Cortex of kidney (tissue), 1 donor: ENCODE data around the gene IRAK1.

Experiments used
- DNase-seq: peaks from one replicate; lab custom pipeline; 2025; lab: John Stamatoyannopoulos, UW

The IRAK1 gene

GRCh38 chrX:154040863-154041262, 21.2 kb upstream of the IRAK1 start:
- no peak for DNase-seq

DNA sequence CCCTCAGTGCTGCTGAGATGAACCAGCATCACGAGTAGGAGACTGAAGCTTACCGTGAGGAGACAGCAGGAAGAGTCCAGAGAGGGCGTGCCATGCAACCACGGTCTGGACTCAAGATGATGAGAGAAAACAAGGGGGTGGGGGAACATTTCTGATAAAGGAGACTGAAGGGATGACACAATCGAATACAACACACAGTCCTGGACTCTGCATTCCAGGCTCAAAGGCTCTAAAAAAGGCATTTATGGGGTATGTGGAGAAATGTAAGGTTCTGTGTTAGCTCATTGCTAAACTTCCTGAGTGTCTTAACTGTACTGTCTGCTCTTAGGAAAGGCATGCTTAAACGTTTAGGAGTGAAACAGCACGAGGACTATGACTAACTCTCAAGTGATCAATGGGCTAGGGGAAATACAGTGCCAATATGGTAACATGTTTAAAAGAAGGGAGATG, 20.6 kb upstream of the IRAK1 start:
- DNase-seq, result no peak

DNA sequence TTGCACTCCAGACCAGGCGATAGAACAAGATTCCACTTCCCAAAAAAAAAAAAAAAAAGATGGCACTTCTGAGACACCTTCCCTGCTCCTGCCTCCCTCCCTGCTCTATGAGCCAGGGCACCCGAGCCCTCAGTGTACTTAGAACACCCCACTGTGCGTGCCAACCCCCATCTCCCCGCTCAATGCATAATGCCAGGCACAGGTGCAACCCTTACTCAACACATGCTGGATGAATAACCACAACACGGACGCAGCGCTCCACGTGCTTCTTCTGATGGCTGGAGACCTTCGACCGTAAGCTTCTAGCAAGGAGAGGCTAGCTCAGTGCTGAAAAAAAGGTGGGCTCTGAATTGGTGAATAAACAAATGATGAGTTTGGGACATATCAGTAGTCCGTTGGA, 19.9 kb upstream of the IRAK1 start:
- DNase-seq, result no peak

DNA sequence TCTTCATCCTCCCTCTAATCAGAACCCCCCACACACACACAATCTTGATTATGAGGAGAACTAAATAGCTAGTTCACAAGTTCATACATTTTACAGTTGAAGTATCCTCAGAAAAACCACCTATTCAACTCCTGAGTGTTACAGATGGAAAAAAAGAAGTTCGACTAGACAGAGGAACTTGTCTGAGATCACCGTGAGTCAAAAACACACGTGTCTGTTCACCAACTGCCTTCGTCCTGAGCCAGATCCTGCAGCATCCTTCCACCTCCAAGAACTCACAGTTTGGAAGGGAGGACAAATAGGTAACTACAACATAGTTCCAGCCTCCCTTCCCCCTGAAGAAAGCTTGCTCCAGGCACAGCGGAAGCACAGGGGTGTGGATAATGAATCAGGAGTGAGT, 19.0 kb upstream of the IRAK1 start:
- no peak for DNase-seq

- DNase-seq, result no peak
These were observed 18.1 kb upstream of the IRAK1 start for GRCh38 chrX:154037754-154038153.

DNA sequence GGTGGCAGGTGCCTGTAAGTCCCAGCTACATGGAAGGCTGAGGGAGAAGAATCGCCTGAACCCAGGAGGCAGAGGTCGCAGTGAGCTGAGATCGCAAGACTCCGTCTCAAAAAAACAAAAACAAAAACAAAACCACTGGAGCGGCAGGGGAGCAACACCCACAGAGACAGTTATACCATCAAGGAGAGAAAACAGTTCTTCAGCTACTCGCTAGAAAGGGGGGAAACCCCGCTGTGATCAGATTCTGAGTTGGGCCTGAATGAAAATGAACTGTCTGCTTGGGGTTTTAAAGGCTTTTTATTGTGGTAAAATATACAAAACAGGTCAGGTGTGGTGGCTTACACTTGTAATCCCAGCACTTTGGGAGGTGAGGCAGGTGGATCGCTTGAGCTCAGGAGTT, 16.8 kb upstream of the IRAK1 start:
- DNase-seq, result no peak

GRCh38 chrX:154033848-154034247, 14.1 kb upstream of the IRAK1 start:
- no peak for DNase-seq

- no peak for DNase-seq
These were observed 13.0 kb upstream of the IRAK1 start for GRCh38 chrX:154032653-154033052.

GRCh38 chrX:154032160-154032559, 12.5 kb upstream of the IRAK1 start:
- DNase-seq, result no peak

DNA sequence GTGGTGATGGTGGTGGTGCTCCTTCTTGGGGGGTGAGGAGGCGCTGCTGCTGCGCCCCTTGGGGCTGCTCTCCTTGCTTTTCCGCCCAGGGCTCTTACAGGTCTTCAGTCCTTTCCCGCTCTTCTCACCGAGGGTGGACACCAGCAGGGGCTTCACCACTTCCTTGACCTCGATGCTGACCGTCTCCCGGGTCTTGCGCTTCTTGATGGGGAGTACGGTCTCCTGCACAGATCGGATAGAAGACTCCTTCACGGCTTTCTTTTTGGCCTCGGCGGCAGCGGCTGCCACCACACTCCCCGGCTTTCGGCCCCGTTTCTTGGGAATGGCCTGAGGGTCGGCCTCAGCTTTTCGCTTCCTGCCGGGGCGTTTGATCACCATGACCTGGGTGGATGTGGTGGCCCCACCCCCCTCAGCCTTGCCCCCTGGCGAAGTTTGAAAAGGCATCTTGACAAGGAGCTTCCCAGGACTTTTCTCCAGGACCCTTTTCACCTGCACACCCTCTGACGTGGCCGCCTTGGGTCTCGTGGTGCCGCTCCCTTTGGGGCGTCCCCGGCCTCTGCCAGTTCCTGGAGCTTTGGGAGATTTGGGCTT, 11.1 kb upstream of the IRAK1 start:
- DNase-seq, result no peak

GRCh38 chrX:154030266-154030665, 10.6 kb upstream of the IRAK1 start:
- no peak for DNase-seq

DNA sequence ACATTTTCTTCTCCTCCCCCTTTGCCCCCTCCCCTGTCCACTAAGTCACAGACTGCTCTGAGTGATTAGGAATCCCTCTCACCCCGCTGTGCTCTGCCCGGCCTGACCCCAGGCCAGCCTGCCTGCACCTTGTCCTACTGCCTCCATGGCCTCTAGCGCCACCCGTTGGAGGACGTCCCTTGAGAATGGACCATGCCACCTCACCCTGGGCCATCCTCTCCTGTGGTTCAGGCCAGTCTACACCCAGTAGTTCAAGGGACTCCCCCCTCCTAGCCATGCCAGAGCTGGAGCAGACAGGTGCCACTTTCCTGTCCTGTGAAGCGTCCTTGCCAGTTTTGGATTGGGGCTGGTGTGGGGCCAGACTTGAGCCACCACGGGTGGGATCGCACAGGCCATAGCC, 9.7 kb upstream of the IRAK1 start:
- no peak for DNase-seq

DNA sequence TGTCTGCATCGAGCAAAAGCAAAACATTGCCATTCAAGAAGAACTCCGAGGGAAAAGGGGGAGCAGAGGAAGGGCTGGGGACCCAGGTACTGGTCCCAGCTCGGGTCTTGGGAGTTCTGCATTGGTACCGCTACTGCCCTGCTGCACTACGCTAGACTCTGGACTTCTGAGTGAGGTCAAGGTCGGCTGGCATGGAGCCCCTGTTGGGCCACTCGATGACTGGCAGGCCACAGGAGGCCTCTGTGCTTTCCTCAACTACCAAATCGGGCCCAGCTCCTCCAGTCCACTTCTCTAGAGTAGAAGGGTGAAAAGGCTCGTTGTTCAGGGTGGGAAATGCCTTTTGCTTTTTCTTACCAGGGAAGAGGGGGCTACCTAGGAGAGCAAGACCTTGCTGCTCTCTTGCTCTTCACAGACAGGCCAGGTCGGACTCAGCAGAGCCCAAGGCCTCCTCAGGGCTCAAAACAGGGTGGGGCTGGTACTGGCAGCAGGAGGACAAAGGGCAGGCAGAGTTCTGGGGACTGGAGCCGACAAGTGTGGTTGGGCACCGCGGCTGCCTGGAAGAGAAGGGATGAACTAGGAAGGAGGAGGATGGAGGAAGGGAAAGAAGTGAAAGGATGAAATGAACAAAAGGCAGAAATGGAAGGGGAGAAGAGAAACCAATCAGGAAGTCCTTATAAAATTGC, 8.9 kb upstream of the IRAK1 start:
- no peak for DNase-seq

DNA sequence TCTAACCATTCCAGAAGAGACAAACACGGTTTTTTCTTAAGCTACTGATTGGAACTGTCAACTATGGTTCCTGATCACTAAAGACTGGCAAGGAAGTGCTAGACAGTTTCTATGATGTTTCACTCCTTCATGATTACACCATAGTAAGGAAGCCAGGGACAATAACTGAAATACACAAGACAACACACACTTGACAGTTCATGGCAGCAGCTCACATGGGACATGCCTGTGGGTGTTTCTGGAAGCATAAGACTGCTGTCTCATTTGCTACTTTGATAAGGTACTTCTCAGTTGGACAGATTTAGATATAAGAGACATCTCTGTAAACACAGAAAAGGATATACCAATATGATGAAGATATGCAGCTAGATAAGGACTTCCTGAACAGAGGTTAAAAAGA, 8.3 kb upstream of the IRAK1 start:
- DNase-seq, result no peak

DNA sequence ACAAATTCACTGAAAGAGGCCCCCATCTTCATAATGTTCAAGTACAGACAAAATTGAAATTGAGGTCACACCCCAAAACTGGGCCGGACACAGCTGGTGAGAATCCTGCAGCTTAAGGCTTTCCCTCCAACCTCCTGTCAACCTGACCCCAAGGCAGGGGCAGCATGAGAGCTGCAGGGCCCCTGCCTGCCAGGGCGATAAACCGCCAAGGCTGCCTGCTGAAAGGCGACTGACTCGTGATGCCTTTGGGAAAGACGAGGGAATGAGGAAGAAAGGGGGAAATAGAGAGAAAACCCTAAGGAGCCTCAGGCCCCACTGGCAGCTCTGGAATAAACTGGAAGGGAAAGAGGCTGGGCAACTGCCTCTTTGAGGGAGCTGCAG, 7.3 kb upstream of the IRAK1 start:
- DNase-seq, result no peak

- DNase-seq, result no peak
These were observed 6.7 kb upstream of the IRAK1 start for GRCh38 chrX:154026136-154027021.

DNA sequence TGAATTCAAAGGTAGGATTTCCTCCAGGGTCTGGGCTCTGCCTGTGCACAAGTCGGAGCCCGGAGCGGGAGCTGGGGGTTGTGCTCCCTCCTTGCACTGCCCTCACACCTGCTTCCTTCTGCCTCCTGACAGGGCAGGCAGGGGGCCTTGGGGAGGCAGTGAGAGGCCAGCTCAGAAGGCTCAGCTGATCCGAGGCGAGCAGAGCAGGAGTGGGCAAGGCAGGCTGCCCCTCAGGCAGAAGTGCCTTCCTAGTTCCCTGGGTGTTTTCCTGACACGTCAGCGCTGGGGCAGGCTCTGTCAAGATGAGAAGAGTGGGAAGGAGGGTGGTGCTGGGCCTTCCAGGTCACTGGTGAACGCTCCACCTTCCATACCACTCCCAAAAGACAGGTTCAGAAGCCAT, 5.5 kb upstream of the IRAK1 start:
- DNase-seq, result no peak

DNA sequence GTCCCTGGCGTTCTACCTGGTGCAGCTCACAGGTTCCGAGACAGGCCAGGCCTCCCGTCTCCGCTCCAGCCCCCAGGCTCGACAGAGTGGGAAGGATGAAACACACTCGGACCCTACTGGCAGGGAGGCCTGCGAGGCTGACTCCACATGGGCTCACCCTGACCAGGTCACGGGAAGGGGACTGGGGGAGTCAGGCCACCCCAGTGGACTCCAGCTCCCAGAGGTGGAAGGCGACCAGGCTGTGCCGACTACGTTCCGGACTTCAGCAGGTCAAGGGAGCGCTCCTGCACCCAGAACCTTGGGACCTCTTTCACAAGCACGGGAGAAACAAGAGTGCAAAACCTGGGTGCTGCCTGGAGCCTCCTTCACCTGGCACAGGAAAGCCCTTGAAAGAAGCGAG, 4.6 kb upstream of the IRAK1 start:
- DNase-seq, result no peak

DNA sequence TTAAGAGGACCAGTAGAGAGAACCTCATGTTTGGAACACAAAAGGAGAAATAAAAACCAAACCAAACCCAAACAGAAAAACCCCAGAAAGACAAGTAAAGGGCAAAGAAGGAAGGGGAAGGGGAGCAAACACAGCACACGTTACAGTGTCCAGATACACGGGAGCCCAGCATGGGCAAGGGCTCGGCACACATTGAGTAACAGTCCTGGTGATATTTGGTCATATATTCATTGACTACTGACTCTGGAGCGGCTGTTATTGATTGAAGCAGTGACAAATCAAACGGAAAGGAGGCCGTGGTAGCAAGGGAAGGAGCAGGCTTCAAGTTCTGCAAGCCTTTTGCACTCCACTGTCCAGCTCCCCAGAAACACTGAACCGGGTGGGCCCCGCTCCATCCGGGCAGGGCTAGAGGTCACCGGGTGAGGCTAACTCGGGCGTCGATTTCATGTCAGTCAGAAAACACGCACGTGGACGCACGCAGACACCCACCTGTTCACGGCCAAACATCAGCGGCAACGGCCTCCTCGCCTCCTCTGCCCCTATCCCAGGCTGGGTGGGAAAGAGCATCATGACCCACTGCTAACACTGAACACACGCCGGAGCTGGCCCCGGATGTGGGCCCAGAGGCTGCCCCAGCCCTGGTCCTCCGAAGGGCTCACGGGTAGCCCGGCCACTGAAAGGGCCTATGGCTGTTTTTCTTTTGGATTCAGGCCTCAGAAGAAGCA, 3.7 kb upstream of the IRAK1 start:
- no peak for DNase-seq

DNA sequence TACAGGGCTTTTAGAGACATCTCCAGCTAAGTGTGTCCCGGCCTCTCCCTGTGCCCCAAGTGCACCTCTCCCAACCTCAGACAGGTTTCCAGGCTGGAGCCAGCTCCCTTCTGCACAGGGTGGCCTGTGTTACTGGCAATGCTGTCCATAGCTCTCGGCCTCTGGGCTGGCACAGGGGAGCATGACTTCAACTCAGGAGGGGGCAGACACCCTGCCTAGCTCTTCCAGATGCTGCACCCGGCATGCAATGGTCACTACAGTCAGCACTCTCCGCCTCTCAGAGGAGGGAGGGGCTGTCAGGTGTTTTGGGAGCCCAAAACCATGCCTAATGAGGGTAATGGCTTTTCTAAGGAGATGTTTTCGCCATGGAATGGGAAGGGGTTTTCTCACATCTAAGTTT, 2.4 kb upstream of the IRAK1 start:
- DNase-seq, result no peak

GRCh38 chrX:154021131-154021611, 1.5 kb upstream of the IRAK1 start:
- DNase-seq, result no peak

DNA sequence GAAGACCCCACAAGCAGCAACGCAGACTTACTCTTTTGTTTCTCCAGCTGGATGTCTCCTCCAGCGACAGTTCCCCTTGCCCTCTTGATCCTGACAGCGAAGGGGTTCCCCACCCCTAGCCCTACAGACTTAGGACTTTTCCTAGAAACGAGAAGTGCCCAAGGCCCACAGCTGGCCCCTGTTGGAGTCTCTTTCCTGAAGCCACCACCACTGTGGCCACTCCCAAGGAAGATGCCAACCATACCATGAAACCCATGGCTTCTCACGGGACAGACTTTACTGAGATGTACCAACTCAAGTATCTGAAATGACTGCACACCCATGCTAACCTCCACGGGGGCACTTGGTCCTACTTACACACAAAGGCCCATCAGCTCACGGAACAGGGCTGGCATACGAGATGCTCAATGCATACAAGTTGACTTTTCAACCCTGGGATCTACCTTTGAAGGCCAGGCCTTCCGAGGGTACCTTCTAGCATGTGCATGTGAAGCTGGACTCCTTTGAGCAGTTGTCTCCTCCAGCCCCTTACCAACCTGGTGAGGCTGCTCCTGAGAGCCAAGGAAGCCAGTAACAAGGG, 924 bp upstream of the IRAK1 start:
- no peak for DNase-seq
